ENCODE data around the gene CGN. TPM values are rescaled to one million over a fixed set of nuclear protein-coding genes. Genes with fewer than 3 reads are reported as not detected.
"Not testable (repeated sequence)": the region's sequence is repeated elsewhere in the genome, so short reads cannot be mapped to it uniquely, and the experiment has no call there.

The CGN gene
- polyA plus RNA-seq, 3 donors = 44.1 to 58.9 (median 50.9) TPM

DNA sequence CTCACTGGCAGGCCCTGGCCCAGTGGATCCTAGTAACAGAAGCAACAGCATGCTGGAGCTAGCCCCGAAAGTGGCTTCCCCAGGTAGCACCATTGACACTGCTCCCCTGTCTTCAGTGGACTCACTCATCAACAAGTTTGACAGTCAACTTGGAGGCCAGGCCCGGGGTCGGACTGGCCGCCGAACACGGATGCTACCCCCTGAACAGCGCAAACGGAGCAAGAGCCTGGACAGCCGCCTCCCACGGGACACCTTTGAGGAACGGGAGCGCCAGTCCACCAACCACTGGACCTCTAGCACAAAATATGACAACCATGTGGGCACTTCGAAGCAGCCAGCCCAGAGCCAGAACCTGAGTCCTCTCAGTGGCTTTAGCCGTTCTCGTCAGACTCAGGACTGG is 7.7 kb downstream of the CGN start:
- DNase-seq = no peak

DNA sequence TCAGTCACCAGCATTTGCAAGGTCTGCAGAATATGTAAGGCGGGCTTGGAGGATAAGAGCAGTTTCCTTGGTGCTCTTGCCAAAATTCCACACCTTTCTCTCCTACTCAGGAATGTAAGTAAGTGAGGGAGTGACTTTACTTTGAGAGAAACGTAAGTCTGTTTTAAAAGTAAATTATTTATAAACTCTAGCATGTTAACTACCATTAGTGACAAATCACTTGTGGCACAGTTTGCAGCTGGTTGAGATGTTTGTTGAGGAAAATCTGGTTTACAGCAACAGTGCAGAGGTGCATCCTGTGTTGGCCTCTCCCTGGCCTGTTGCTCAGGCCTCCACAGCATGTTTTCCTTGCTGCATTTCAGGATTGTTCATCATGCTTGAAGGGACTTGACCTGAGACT is 8.5 kb downstream of the CGN start:
- no peak for DNase-seq

DNA sequence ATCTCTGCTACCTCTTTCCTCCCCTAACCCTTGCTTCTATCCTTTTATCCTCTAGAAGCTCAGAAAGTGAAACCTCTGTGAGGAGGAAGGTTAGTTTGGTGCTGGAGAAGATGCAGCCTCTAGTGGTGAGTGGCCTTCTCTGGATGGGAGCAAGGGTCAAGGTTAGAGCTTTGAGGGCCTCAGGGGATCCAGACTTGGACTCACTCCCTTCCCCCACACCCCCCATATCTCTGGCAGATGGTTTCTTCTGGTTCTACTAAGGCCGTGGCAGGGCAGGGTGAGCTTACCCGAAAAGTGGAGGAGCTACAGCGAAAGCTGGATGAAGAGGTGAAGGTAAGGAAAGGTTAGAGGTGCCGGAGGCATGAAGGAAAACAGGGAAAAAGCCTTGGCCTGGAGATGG is 9.2 kb downstream of the CGN start:
- DNase-seq = no peak

DNA sequence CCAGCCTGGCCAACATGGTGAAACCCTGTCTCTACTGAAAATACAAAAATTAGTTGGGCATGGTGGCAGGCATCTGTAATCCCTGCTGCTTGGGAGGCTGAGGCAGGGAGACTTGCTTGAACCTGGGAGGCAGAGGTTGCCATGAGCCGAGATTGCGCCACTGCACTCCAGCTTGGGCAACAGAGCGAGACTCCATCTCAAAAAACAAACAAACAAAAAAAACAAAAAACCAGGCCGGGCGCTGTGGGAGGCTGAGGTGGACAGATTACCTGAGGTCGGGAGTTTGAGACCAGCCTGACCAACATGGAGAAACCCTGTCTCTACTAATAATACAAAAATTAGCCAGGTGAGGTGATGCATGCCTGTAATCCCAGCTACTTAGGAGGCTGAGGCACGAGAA is 11.2 kb downstream of the CGN start:
- not testable (repeated sequence) for DNase-seq

DNA sequence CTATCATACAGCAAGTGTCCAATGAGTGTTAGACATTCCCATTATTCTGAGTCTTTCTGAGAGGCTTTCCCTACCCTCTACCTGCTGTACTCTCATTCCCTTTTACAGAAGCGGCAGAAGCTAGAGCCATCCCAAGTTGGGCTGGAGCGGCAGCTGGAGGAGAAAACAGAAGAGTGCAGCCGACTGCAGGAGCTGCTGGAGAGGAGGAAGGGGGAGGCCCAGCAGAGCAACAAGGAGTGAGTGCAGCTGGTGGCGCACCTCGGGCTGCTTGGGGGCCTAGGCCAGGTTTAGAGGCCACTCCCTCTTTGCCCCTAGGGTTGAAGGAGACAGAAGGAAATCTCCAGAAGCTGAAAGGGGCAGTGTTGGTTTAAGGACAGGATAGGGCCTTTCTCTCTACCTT is 12.1 kb downstream of the CGN start:
- DNase-seq = no peak

DNA sequence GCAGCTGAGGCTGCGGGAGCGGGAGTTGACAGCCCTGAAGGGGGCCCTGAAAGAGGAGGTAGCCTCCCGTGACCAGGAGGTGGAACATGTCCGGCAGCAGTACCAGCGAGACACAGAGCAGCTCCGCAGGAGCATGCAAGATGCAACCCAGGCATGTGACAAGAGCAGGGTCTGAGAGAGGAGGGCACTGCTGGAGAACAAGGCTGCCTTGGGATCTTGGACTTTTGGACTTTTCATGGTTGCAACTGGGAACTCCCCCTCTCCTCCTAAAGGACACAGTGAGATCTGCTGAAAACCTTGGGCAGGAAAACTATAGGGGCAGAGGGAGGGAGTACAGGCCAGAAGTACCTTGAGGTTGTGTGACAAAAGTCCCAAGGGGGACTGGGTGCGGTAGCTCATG is 13.5 kb downstream of the CGN start:
- no peak for DNase-seq

DNA sequence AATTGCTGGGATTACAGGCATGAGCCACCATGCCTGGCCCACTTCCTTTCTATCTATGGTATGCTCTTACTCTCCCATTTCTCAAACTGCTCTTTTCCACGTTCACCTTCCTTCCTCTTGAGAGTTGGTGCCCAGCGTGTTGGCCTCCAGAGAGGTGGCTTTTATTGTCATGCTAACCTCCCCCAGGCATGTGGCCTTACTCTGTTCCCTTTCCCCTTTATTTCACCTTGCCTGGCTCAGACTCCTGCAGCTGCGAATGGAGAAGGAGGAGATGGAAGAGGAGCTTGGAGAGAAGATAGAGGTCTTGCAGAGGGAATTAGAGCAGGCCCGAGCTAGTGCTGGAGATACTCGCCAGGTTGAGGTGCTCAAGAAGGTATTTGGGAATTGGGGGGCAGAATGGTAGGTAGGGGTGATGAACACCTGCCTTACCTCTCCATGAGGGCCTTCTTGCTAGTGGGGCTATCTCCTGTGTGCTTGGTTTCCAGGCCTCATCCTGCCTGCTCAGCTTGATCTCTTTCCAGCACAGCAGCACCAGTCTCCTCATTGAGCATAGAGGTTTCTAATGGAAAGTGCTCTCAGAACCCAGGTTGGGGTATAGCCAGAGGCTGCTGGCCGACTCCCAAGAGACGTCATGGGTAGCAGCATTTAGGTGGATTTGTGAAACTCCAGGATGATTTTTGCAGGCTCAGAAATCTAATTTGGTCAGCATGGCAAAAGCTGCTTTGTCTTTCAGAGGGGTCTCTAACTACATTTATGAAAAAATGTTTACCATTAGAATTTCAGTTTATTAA is 15.7 kb downstream of the CGN start:
- no peak for DNase-seq

DNA sequence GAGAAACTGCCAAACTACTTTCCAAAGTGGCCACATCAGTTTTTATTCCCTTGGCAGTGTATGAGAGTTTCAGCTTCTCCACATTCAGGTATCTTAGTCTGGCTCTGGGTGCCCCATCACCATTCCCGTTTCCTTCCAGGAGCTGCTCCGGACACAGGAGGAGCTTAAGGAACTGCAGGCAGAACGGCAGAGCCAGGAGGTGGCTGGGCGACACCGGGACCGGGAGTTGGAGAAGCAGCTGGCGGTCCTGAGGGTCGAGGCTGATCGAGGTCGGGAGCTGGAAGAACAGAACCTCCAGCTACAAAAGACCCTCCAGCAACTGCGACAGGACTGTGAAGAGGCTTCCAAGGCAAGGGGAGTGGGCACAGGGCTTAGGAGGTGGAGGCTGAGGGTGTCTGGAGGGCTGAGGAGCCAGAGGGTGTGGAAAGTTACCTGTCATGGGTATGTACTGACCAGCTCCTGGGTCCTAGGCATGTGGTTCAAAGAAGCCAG is 18.1 kb downstream of the CGN start:
- no peak for DNase-seq

DNA sequence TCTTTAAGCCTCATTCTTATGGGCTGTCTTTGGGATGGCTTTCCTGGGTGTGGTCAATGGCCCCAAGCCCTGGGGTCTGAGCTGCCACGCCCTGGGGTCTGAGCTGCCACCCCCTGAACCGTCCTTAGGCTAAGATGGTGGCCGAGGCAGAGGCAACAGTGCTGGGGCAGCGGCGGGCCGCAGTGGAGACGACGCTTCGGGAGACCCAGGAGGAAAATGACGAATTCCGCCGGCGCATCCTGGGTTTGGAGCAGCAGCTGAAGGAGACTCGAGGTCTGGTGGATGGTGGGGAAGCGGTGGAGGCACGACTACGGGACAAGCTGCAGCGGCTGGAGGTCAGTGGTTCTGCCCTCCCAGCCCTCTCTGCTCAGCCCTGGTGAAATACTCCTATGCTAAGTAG is 18.6 kb downstream of the CGN start:
- no peak for DNase-seq

DNA sequence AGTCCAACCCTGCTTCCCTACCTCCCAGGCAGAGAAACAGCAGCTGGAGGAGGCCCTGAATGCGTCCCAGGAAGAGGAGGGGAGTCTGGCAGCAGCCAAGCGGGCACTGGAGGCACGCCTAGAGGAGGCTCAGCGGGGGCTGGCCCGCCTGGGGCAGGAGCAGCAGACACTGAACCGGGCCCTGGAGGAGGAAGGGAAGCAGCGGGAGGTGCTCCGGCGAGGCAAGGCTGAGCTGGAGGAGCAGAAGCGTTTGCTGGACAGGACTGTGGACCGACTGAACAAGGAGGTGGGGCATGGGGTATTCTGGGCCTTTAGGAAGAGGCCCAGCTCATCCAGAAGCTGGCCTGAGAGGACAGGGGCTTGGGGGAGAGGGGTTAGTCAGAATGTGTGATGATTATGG is 19.3 kb downstream of the CGN start:
- DNase-seq = no peak

DNA sequence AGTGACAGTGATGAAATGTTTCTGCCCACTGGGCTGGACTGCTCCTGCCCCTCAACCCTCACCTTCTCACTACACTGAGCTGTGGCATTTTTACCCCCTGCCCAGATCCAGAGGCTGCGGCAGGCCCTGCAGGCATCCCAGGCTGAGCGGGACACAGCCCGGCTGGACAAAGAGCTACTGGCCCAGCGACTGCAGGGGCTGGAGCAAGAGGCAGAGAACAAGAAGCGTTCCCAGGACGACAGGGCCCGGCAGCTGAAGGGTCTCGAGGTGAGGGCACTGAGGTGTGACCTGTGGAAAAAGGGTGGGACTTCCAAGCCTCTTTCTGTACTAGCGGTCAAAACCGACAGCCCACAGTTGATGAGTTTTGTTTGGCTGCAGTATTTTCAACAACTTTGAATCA is 22.7 kb downstream of the CGN start:
- no peak for DNase-seq

DNA sequence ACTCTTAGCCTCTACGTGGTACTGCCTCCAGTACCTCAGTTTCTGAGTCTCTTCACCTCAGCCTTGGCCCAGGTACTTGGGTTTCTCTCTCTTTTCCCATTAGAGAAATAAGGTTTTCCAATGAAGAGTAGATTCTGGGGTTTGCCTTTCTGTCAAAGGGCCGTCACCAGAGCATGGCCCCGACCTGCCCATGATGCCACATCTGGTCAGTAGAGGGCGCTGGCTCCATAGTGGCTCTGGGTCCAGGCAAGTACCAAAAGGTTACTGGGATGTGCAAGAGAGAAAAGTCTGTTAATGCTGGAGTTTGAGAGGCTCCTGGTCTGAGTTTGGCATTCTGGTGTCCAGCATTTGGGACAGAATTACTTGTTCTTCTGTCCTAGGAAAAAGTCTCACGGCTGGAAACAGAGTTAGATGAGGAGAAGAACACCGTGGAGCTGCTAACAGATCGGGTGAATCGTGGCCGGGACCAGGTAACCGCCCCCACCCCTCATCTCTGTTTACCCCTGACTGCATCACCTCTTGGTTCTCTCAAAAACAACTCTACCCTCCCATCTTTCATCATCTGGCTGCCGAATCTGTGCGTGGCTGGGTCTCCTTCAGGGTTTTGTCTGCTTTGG is 23.6 kb downstream of the CGN start:
- no peak for DNase-seq

DNA sequence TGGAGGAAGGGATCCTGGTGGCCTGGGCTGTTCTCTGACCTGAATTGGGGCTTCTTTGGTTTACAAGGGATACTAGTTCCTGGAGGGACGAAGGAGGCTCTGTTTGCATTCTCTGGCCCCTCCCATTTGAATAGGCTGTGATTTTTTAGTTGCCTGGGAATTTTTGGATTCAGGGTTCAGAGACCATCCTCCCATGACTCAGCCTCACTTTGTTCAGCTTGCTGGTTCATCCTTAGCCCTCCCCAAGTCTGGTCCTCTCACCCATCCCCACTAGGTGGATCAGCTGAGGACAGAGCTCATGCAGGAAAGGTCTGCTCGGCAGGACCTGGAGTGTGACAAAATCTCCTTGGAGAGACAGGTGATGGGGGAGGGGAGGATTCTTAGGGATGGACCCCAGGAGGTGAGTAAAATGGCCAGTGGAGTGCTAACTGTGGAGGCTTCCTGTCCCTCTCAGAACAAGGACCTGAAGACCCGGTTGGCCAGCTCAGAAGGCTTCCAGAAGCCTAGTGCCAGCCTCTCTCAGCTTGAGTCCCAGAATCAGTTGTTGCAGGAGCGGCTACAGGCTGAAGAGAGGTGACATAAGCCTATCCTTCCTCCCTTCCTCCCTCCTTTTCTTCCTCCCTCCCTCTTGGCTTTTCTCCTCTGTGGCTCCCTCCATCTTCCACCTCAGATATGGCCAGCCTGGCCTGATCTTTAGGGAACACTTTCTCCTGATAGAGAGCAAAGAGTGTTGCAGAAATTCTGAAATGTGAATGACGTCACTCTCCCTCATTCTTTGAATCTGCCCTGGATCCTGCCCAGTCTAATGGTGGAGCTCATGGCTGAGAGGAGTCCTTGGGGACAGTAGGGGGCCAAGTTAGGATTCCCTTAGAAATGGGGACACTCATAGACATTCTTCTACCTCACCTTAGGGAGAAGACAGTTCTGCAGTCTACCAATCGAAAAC is 24.4 kb downstream of the CGN start:
- no peak for DNase-seq

DNA sequence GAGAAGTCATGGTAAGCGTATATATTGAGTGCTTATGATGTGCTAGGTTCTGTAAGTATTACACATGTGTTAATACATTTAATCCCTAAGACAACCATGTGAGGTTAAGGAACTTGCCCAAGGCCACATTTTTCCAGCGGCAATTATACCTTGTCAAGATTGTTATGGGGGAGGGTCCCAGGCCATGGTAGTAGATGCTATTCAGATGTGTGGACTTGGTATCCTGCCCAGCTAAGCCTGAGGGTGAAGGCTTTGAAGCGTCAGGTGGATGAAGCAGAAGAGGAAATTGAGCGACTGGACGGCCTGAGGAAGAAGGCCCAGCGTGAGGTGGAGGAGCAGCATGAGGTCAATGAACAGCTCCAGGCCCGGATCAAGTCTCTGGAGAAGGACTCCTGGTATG is 25.3 kb downstream of the CGN start:
- DNase-seq = no peak

DNA sequence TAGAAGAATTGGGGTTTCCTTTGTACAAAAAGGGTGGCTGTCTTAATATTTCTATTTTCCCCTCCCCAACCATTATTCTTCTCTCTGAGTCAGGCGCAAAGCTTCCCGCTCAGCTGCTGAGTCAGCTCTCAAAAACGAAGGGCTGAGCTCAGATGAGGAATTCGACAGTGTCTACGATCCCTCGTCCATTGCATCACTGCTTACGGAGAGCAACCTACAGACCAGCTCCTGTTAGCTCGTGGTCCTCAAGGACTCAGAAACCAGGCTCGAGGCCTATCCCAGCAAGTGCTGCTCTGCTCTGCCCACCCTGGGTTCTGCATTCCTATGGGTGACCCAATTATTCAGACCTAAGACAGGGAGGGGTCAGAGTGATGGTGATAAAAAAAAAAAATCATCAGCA is 25.9 kb downstream of the CGN start:
- DNase-seq = no peak

DNA sequence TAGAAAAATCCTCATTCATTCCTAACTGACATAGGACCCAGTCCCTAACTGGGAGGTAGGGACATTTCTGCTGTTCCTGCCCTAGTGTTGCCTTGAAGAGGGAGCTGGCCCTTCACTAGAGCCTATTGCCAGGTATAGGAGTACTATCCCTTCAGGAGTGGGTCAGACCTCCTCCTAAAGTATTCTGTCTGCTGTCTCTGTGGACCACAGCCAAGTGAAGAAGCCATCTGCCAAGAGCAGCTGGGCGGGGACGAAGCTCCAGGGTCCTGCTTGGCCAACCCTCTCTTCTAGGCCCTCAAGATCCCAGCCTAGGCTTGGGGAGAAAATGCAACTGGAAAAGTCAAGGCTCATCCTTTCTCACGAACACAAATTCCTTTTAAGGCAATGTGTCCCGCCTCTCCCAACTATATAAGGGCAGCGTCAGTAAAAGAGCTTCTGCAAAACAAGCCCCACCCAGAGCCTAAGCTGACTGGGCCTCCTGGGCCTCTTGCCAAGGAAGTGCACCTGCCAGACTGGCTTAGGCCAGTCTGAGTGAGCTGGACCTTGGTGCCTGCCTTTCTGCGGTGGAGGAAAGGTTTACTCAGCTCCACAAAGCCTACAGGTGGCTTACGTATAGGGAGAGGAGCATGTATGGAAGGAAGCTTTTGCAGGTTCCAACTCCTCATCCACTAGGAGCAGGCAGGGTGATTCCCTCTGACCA is 28.3 kb downstream of the CGN start:
- peak; percentile 76 for DNase-seq

DNA sequence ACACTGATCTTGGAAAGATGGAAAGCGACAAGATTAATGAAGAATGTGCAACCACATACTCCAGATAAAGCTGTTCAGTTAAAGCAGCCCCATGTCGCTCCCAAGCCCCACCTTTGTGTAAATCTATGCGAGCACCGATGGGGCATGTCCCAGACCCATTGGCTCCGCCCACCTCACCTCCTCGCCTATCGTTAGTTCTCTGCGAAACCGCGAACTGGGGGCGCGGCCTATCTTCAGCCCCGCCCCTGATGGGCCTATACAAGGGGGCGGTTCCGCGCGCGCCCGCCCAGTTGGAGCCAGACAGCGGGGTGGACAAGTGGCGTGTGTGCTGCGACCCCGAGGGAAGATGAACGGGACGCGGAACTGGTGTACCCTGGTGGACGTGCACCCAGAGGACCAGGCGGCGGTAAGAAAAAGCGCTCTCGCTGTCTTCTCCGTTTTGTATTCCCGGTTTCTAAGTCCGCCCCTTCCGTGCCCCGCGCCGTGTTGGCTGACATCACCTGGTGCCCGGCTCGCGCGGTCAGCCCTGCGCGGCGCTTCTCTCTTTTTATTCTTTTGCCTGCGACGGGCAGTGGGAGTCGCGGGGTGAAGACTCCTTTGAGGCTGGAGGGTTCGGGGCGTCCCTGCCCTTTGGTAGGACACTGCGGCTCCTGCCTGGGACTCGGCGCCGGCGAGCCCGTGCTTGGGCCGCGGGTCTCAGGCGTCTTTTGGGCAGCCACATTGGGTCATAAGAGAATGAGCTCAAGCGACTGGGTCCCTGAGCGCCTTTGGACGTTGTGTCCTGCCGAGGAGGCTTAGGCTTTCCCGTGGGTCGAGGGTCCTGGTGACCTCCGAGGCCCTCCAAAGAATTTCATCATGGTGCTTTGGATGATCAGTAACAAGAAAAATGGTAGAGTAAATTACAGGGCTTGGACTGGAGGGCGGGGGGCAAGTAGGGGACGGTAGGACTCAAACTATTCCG is 29.1 kb downstream of the CGN start, which contains the start of gene TUFT1:
TSS of gene TUFT1 (plus strand) at position 289 of the 961 bp plus-strand sequence. CDS start at position 347, 58 bp downstream.
- DNase-seq = peak; percentile 92

DNA sequence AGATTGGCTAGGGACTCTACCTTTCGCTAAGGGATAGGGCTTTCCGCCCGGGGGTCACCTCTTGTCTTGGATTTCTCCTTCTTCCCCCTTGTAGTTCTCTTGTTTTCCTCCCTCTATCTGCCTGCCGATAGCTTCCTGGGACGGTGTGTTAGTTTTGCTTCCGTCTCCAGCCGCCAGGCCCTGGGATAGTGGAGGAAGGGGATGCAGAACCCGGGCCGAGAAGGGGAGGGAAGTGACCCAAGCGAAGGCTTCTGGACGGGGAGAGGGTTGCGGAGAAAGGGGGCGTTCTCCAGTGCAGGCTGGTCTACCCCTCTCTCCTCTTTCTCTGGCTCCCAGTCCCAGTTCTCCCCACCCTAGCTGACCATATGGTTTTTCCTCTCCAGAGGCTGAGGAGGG is 29.8 kb downstream of the CGN start:
- DNase-seq = no peak

DNA sequence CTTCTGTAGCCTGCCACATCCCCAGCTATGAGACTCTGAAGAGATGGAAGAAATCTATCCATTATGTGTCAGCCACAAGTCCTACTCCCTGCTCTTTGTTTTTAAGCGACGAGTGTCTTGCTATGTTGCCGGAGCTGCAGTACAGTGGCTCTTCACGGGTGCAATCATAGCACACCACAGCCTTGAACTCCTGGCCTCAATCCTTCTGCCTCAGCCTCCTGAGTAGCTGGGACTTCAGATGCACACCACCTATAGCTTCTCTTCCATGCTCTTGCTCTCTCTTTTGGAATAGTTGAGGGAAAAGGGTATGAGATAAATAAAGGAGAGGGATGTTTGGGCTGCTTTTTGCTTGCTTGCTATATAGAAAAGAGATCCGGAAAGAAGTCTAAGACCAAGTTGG is 30.6 kb downstream of the CGN start:
- no peak for DNase-seq

DNA sequence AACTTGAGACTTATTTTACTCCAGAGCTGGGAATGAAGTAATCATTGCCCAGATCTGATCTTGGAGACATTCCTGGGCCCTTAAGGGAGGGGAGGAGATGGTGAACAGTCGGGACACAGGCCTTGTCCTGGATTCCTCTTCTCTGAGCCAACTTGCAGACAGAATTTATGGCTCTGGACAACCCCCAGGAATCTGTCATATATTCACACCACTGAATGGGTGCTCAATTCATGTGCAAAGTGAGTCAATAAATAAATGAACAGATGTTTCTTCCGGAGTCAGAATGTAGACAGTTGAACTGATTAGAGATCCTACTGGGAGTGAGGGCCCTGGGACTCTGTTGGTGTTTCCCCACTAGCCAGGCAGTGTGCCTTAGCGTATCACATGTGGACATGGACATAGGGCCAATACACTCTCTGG is 31.5 kb downstream of the CGN start:
- DNase-seq = no peak

DNA sequence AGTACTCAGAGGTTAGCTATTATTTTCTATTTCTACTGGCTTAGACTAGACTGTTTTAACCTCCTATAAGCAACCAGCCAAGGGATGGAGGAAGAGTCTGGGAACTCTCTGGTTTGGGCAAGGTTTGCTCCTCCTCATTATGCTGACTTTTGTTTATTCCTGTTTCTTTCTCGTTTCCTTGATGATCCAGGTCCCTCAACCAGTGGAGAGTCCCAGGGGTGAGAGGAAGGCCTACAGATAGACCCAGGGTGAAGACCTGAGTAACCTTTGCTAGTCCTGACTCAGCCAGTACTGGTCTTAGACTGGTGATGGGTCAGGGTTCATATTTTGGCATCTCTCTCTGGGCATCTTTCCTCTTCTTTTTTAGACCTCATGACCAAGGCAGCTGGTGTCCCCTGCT is 34.4 kb downstream of the CGN start:
- no peak for DNase-seq
